ENCODE results near the gene ZNF117. TPM values are rescaled to one million over a fixed set of nuclear protein-coding genes. Genes with fewer than 3 reads are reported as not detected.

Gene ZNF117
- total and polyA plus RNA-seq, 2 donors (not counting 1 experiment from before 2014, with no cell fraction given), result 2.8 to 6.3 TPM

DNA sequence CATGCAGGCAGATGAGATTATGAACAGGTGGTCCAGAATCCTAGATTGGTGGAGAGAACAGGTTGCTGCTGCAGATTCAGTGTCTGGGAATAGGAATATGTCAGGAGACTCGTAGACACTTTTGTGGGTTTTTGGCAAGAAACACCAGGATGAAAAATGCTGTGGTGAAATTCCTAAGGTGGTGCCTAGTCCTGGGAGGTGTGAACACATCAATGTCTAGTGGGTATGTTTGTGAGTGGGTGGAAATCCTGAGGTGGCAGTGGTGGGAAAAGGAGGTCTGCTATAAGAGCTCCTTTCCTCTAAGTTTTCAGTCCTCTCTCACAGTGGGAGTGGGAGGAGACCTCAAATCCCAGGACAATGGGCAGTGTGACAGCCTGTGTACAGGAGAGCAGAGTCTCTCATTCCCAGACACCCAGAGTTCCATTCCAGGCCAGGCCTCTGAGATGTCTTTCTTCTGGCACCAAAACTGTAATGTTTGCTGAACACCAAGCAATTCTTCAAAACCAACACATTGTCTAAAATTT lies 10.5 kb upstream of the ZNF117 start:
- no peaks in the 10 kb centered on the region for H3K9me3 ChIP-seq (ENCODE audit: control insufficient read depth, insufficient read depth, low read depth, low read length)
- no peak overlapping the region for H3K4me3 ChIP-seq (replicated peaks in 1 of 4; ENCODE audit: control extremely low read depth in 1 of 4, insufficient read depth in 1 of 4, low read depth in 3 of 4, low read length in 4 of 4)
- TF ChIP-seq, protein P1, sequence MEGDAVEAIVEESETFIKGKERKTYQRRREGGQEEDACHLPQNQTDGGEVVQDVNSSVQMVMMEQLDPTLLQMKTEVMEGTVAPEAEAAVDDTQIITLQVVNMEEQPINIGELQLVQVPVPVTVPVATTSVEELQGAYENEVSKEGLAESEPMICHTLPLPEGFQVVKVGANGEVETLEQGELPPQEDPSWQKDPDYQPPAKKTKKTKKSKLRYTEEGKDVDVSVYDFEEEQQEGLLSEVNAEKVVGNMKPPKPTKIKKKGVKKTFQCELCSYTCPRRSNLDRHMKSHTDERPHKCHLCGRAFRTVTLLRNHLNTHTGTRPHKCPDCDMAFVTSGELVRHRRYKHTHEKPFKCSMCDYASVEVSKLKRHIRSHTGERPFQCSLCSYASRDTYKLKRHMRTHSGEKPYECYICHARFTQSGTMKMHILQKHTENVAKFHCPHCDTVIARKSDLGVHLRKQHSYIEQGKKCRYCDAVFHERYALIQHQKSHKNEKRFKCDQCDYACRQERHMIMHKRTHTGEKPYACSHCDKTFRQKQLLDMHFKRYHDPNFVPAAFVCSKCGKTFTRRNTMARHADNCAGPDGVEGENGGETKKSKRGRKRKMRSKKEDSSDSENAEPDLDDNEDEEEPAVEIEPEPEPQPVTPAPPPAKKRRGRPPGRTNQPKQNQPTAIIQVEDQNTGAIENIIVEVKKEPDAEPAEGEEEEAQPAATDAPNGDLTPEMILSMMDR (conservative IDR thresholded peaks at IDR 0.05 in 1 of 2, IDR thresholded peaks at IDR 0.05 in 1 of 2; ENCODE audit: low read depth in 1 of 2, low read length in 2 of 2), result no peak
- TF ChIP-seq EZH2 (IDR thresholded peaks at IDR 0.05; ENCODE audit: low read length, missing control alignments), result no peak
- no peak overlapping the region for H2AFZ ChIP-seq (ENCODE audit: low read length)
- DNase-seq (ENCODE audit: low read depth in 2 of 2), result peak in 1 of 2 donors; percentile 67
- H3K27me3 ChIP-seq (ENCODE audit: control insufficient read depth, insufficient read depth, low read length), result no peaks in the 10 kb centered on the region
- no peaks in the 10 kb centered on the region for H4K20me1 ChIP-seq (ENCODE audit: control insufficient read depth, extremely low read depth, insufficient read depth, low read length)
- H3K79me2 ChIP-seq (ENCODE audit: control insufficient read depth, insufficient read depth, low read length), result peaks cover 11% of the 10 kb centered on the region
- H3K9ac ChIP-seq (ENCODE audit: insufficient read depth, low read length), result no peak overlapping the region
- H3K27ac ChIP-seq (ENCODE audit: insufficient read depth, low read length), result no peak overlapping the region
- H3K4me2 ChIP-seq (ENCODE audit: extremely low read depth, insufficient read depth, low read length), result no peak overlapping the region
- H3K4me1 ChIP-seq (ENCODE audit: control insufficient read depth, extremely low read depth, insufficient read depth, low read length), result no peaks in the 10 kb centered on the region
- H3K36me3 ChIP-seq (ENCODE audit: control insufficient read depth, insufficient read depth, low read length), result no peaks in the 10 kb centered on the region

DNA sequence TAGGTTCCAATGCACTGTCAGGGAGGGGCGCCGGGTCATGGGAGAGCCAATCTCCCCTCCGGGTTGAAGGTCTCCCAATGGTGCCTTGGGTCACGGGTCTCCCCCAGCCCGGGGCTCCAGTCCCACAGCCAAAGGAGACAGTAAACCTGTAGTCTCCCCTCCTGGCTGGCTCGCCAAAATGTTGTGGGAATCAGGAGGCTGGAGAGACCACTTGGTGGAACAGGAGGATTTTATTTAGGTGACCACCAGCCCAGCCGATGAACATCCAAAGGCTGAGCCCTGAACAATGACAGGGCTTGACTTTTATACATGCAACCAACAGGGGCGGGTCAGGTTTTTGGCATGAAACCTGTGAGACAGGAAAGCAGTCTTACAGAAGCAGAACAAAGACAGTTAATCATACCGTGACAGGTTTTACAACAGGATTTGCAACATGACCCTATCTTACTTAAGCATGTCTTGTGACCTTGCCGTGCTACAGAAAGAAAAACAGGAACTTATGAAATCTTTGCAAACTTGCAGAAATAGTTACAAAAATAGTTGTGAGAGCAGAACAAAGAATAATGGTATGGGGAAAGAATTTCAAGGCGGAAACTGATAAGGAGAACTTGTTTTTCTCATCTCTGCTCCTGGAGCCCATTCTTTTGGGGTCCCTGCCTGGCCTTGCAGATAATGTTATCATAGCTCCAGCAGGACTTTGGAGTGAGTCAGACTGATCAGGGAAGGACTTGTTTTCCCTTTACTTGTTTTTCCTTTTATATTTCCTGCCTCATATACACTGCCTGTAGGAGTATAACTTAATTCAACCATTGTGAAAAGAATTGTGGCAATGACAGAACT lies 8.5 kb upstream of the ZNF117 start:
- no peaks in the 10 kb centered on the region for H3K79me2 ChIP-seq (ENCODE audit: control insufficient read depth, insufficient read depth, low read length)
- no peaks in the 10 kb centered on the region for H4K20me1 ChIP-seq (ENCODE audit: control insufficient read depth, extremely low read depth, insufficient read depth, low read length)
- no peaks in the 10 kb centered on the region for H3K9me3 ChIP-seq (ENCODE audit: control insufficient read depth, insufficient read depth, low read depth, low read length)
- no peaks in the 10 kb centered on the region for H3K27me3 ChIP-seq (ENCODE audit: control insufficient read depth, insufficient read depth, low read length)
- H3K4me1 ChIP-seq (ENCODE audit: control insufficient read depth, extremely low read depth, insufficient read depth, low read length), result no peaks in the 10 kb centered on the region
- no peak for TF ChIP-seq EZH2 (IDR thresholded peaks at IDR 0.05; ENCODE audit: low read length, missing control alignments)
- peak; percentile 57 to 94 for DNase-seq (ENCODE audit: low read depth in 2 of 2)
- H3K36me3 ChIP-seq (ENCODE audit: control insufficient read depth, insufficient read depth, low read length), result no peaks in the 10 kb centered on the region
- H3K27ac ChIP-seq (ENCODE audit: insufficient read depth, low read length), result no peak overlapping the region
- no peak overlapping the region for H3K4me2 ChIP-seq (ENCODE audit: extremely low read depth, insufficient read depth, low read length)
- H3K4me3 ChIP-seq (replicated peaks in 1 of 4; ENCODE audit: control extremely low read depth in 1 of 4, insufficient read depth in 1 of 4, low read depth in 3 of 4, low read length in 4 of 4), result no peak overlapping the region
- H2AFZ ChIP-seq (ENCODE audit: low read length), result no peak overlapping the region
- no peak overlapping the region for H3K9ac ChIP-seq (ENCODE audit: insufficient read depth, low read length)

DNA sequence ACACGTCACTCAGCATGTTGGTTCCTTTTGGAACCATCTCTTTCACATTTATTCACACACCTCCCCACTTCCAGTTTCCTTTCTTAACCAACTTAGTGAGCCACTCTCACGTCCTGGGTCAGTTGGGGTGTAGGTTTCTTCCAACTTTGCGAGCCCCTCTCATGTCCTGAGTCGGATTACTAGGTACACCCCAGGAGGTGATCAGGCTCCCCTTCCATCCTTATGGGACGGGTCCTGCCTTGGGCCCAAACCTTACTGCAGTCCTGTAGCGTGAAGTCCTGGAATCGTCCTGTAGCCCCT lies 8.0 kb upstream of the ZNF117 start:
- Histone ChIP-seq H3K9me3 (ENCODE audit: control insufficient read depth, insufficient read depth, low read depth, low read length) (no peaks in the 10 kb centered on the region), H3K79me2 (ENCODE audit: control insufficient read depth, insufficient read depth, low read length) (no peaks in the 10 kb centered on the region)
- no peak for TF ChIP-seq EZH2 (IDR thresholded peaks at IDR 0.05; ENCODE audit: low read length, missing control alignments)
- TF ChIP-seq, protein P1 (conservative IDR thresholded peaks at IDR 0.05 in 1 of 2, IDR thresholded peaks at IDR 0.05 in 1 of 2; ENCODE audit: low read depth in 1 of 2, low read length in 2 of 2), result no peak

More for the DNA sequence above, 8.0 kb upstream of the ZNF117 start:
- Histone ChIP-seq H3K27ac (ENCODE audit: insufficient read depth, low read length) (no peak overlapping the region), H3K4me2 (ENCODE audit: extremely low read depth, insufficient read depth, low read length) (no peak overlapping the region), H3K4me3 (replicated peaks in 1 of 4; ENCODE audit: control extremely low read depth in 1 of 4, insufficient read depth in 1 of 4, low read depth in 3 of 4, low read length in 4 of 4) (no peak overlapping the region), H3K9ac (ENCODE audit: insufficient read depth, low read length) (no peak overlapping the region), H4K20me1 (ENCODE audit: control insufficient read depth, extremely low read depth, insufficient read depth, low read length) (no peaks in the 10 kb centered on the region), H3K4me1 (ENCODE audit: control insufficient read depth, extremely low read depth, insufficient read depth, low read length) (no peaks in the 10 kb centered on the region), H2AFZ (ENCODE audit: low read length) (no peak overlapping the region), H3K36me3 (ENCODE audit: control insufficient read depth, insufficient read depth, low read length) (no peaks in the 10 kb centered on the region), H3K27me3 (ENCODE audit: control insufficient read depth, insufficient read depth, low read length) (no peaks in the 10 kb centered on the region)
- no peak for DNase-seq (ENCODE audit: low read depth in 2 of 2)
